Choroid plexus epithelial cell (primary cell): ENCODE data around the gene AASS.

ENCODE experiments used
- DNase-seq: peaks from one replicate; pipeline ENCODE4 v3.0.0-alpha.2; 2010; ENCODE audit warnings: low read depth
- H3K4me3 ChIP-seq: 2 replicates; pipeline ENCODE4 v1.5.1; 2011; ENCODE audit warnings: low read depth, mild to moderate bottlenecking, control low read depth, low read length, moderate library complexity
- CTCF ChIP-seq: conservative IDR thresholded peaks from 2 replicates; pipeline ENCODE4 v1.5.1; 2011; ENCODE audit warnings: low read depth, mild to moderate bottlenecking, control low read depth, inconsistent platforms, low read length, moderate library complexity

Gene AASS

GRCh38 chr7:122068999-122069398, 75.0 kb downstream of the AASS start:
- no peak overlapping the region for H3K4me3 ChIP-seq
- DNase-seq = peak; percentile 7
- no peak for TF ChIP-seq CTCF

- H3K4me3 ChIP-seq = no peak overlapping the region
- no peak for TF ChIP-seq CTCF
- DNase-seq = no peak
These were observed 76.0 kb downstream of the AASS start for GRCh38 chr7:122068046-122068445.

- no peak for TF ChIP-seq CTCF
- H3K4me3 ChIP-seq = no peak overlapping the region
- DNase-seq = no peak
These were observed 77.0 kb downstream of the AASS start for GRCh38 chr7:122067077-122067476.

GRCh38 chr7:122064971-122065370, 79.1 kb downstream of the AASS start:
- no peak overlapping the region for H3K4me3 ChIP-seq
- no peak for TF ChIP-seq CTCF
- no peak for DNase-seq

GRCh38 chr7:122063146-122063545, 80.9 kb downstream of the AASS start:
- no peak overlapping the region for H3K4me3 ChIP-seq
- DNase-seq = no peak
- TF ChIP-seq CTCF = no peak

GRCh38 chr7:122059542-122059941, 84.5 kb downstream of the AASS start:
- no peak for TF ChIP-seq CTCF
- no peak overlapping the region for H3K4me3 ChIP-seq
- no peak for DNase-seq

- no peak overlapping the region for H3K4me3 ChIP-seq
- peak; percentile 10 for DNase-seq
These were observed 87.1 kb downstream of the AASS start for GRCh38 chr7:122056977-122057376.

More at GRCh38 chr7:122056977-122057376, 87.1 kb downstream of the AASS start:
- no peak for TF ChIP-seq CTCF
